ENCODE data around the gene NLRC5.

NLRC5 gene

GRCh38 chr16:57039148-57039812 is 49.9 kb downstream of the NLRC5 start:
- Histone ChIP-seq H3K79me2 (ENCODE audit: insufficient read depth, low read length) (no peaks in the 10 kb centered on the region), H3K9me3 (ENCODE audit: insufficient read depth, low read length) (no peaks in the 10 kb centered on the region), H3K27me3 (ENCODE audit: low read length) (no peaks in the 10 kb centered on the region), H3K9ac (ENCODE audit: low read length) (no peak overlapping the region), H3K36me3 (ENCODE audit: low read length) (no peaks in the 10 kb centered on the region), H3K9me2 (replicated peaks; ENCODE audit: insufficient read depth, low read length) (no peaks in the 10 kb centered on the region), H3K4me3 (ENCODE audit: insufficient read depth, low read length, poor library complexity, severe bottlenecking) (no peak overlapping the region), H3K4me2 (ENCODE audit: low read depth, low read length, poor library complexity, severe bottlenecking) (no peak overlapping the region), H3F3A (ENCODE audit: insufficient read depth) (no peaks in the 10 kb centered on the region), H3K27ac (ENCODE audit: low read depth, low read length) (no peak overlapping the region), H4K20me1 (ENCODE audit: low read depth, low read length) (no peaks in the 10 kb centered on the region), H2AFZ (ENCODE audit: low read depth, low read length, severe bottlenecking) (no peak overlapping the region)
- TF ChIP-seq EZH2phosphoT487 (conservative IDR thresholded peaks at IDR 0.05; ENCODE audit: low read length) (no peak), CTCF (IDR thresholded peaks at IDR 0.05; ENCODE audit: insufficient read depth, low read length, poor library complexity, severe bottlenecking) (no peak)

- Histone ChIP-seq H3K79me2 (ENCODE audit: insufficient read depth, low read length) (no peaks in the 10 kb centered on the region), H3K9me2 (replicated peaks; ENCODE audit: insufficient read depth, low read length) (no peaks in the 10 kb centered on the region), H4K20me1 (ENCODE audit: low read depth, low read length) (no peaks in the 10 kb centered on the region), H3K27ac (ENCODE audit: low read depth, low read length) (no peak overlapping the region), H3K4me3 (ENCODE audit: insufficient read depth, low read length, poor library complexity, severe bottlenecking) (no peak overlapping the region), H3K36me3 (ENCODE audit: low read length) (no peaks in the 10 kb centered on the region), H3K9me3 (ENCODE audit: insufficient read depth, low read length) (no peaks in the 10 kb centered on the region), H3F3A (ENCODE audit: insufficient read depth) (no peaks in the 10 kb centered on the region), H3K9ac (ENCODE audit: low read length) (no peak overlapping the region), H3K27me3 (ENCODE audit: low read length) (no peaks in the 10 kb centered on the region), H3K4me2 (ENCODE audit: low read depth, low read length, poor library complexity, severe bottlenecking) (no peak overlapping the region), H2AFZ (ENCODE audit: low read depth, low read length, severe bottlenecking) (no peak overlapping the region)
- TF ChIP-seq EZH2phosphoT487 (conservative IDR thresholded peaks at IDR 0.05; ENCODE audit: low read length) (no peak), CTCF (IDR thresholded peaks at IDR 0.05; ENCODE audit: insufficient read depth, low read length, poor library complexity, severe bottlenecking) (no peak)
These were observed 52.1 kb downstream of the NLRC5 start for GRCh38 chr16:57041182-57042156.

GRCh38 chr16:57042157-57043111 is 53.1 kb downstream of the NLRC5 start:
- no peaks in the 10 kb centered on the region for H3K79me2 ChIP-seq (ENCODE audit: insufficient read depth, low read length)
- H3K9me2 ChIP-seq (replicated peaks; ENCODE audit: insufficient read depth, low read length): no peaks in the 10 kb centered on the region
- no peaks in the 10 kb centered on the region for H3K27me3 ChIP-seq (ENCODE audit: low read length)
- no peak overlapping the region for H3K9ac ChIP-seq (ENCODE audit: low read length)
- no peak overlapping the region for H3K4me2 ChIP-seq (ENCODE audit: low read depth, low read length, poor library complexity, severe bottlenecking)
- H3K27ac ChIP-seq (ENCODE audit: low read depth, low read length): no peak overlapping the region
- no peaks in the 10 kb centered on the region for H3F3A ChIP-seq (ENCODE audit: insufficient read depth)
- no peak for TF ChIP-seq EZH2phosphoT487 (conservative IDR thresholded peaks at IDR 0.05; ENCODE audit: low read length)
- TF ChIP-seq CTCF (IDR thresholded peaks at IDR 0.05; ENCODE audit: insufficient read depth, low read length, poor library complexity, severe bottlenecking): no peak
- no peak overlapping the region for H3K4me3 ChIP-seq (ENCODE audit: insufficient read depth, low read length, poor library complexity, severe bottlenecking)
- H3K9me3 ChIP-seq (ENCODE audit: insufficient read depth, low read length): no peaks in the 10 kb centered on the region
- no peak overlapping the region for H2AFZ ChIP-seq (ENCODE audit: low read depth, low read length, severe bottlenecking)
- H4K20me1 ChIP-seq (ENCODE audit: low read depth, low read length): no peaks in the 10 kb centered on the region
- no peaks in the 10 kb centered on the region for H3K36me3 ChIP-seq (ENCODE audit: low read length)
